ENCODE measurements around the gene FGFR3. TPM values are rescaled to one million over a fixed set of nuclear protein-coding genes. Genes with fewer than 3 reads are reported as not detected.
A peak's percentile ranks its signal among the peaks of the same experiment; 100 is the strongest.
"Not testable (repeated sequence)": the region's sequence is repeated elsewhere in the genome, so short reads cannot be mapped to it uniquely, and the experiment has no call there.

The FGFR3 gene
- total and polyA plus RNA-seq, 12 donors = 1.2 to 6.6 (median 2.4) TPM

- ATAC-seq = peak in 6 of 8 donors; percentile 6 to 35 (median 32)
- intact Hi-C loops (cut with DNase I) = loop anchor here in 1 of 10 donors (2.0 kb wide), 1 partner anchor 54 kb away; no protein-coding TSS in a partner anchor
- peaks cover 0 to 95% (median 25%) of the 10 kb centered on the region in 9 donors for H3K36me3 ChIP-seq
Observed at GRCh38 chr4:1842339-1842895, 49.3 kb downstream of the FGFR3 start.

GRCh38 chr4:1842993-1843448 lies 49.9 kb downstream of the FGFR3 start:
- peaks cover 0 to 95% (median 24%) of the 10 kb centered on the region in 9 donors for H3K36me3 ChIP-seq
- WGBS, 2 donors = 53 to 60% methylated on average over 17 of the region's 17 CpGs

More at GRCh38 chr4:1842339-1842895, 49.3 kb downstream of the FGFR3 start:
- DNase-seq = no peak
- TF ChIP-seq CTCF (IDR thresholded peaks at IDR 0.05) = peak in 1 of 9 donors; percentile 11
- 74 to 80% methylated on average over 13 of the region's 13 CpGs for WGBS, 2 donors
- Histone ChIP-seq H3K27ac (peak overlapping the region in 3 of 10 donors; percentile 40 to 68 (median 67)), H3K4me1 (peaks cover 0 to 27% (median 18%) of the 10 kb centered on the region in 9 donors), H3K27me3 (no peaks in the 10 kb centered on the region), H3K4me3 (no peak overlapping the region), H3K9me3 (no peaks in the 10 kb centered on the region)

GRCh38 chr4:1843852-1844251 lies 50.8 kb downstream of the FGFR3 start:
- Histone ChIP-seq H3K9me3 (no peaks in the 10 kb centered on the region), H3K4me3 (no peak overlapping the region), H3K27me3 (no peaks in the 10 kb centered on the region), H3K36me3 (peaks cover 0 to 93% (median 24%) of the 10 kb centered on the region in 9 donors), H3K4me1 (peaks cover 0 to 27% (median 18%) of the 10 kb centered on the region in 9 donors), H3K27ac (peak overlapping the region in 7 of 10 donors; percentile 40 to 68 (median 52))
- ATAC-seq (peak; percentile 54 to 89 (median 81)), DNase-seq (peak; percentile 46 to 51)
- intact Hi-C loops (cut with DNase I) = loop anchor here in 1 of 10 donors (2.0 kb wide), 1 partner anchor 55 kb away; no protein-coding TSS in a partner anchor
- WGBS, 2 donors = 26 to 48% methylated on average over 10 of the region's 10 CpGs
- no peak for TF ChIP-seq CTCF (IDR thresholded peaks at IDR 0.05)

More at GRCh38 chr4:1842993-1843448, 49.9 kb downstream of the FGFR3 start:
- Histone ChIP-seq H3K4me3 (no peak overlapping the region), H3K9me3 (no peaks in the 10 kb centered on the region), H3K4me1 (peaks cover 0 to 27% (median 18%) of the 10 kb centered on the region in 9 donors), H3K27ac (peak overlapping the region in 7 of 10 donors; percentile 40 to 68 (median 52)), H3K27me3 (no peaks in the 10 kb centered on the region)
- ATAC-seq (peak in 7 of 8 donors; percentile 47 to 83 (median 61)), DNase-seq (peak in 1 of 2 donors; percentile 44)
- no peak for TF ChIP-seq CTCF (IDR thresholded peaks at IDR 0.05)
- intact Hi-C loops (cut with DNase I) = loop anchor here in 1 of 10 donors (2.0 kb wide), 1 partner anchor 54 kb away; no protein-coding TSS in a partner anchor

- H3K4me3 ChIP-seq; H3K9me3 ChIP-seq; ATAC-seq; H3K27me3 ChIP-seq; intact Hi-C loops (cut with DNase I); DNase-seq: not testable (repeated sequence)
- H3K4me1 ChIP-seq = peaks cover 0 to 27% (median 18%) of the 10 kb centered on the region in 9 donors
- WGBS, 2 donors = 94 to 97% methylated on average over 10 of the region's 10 CpGs
- peak overlapping the region in 2 of 10 donors; percentile 28 to 47 for H3K27ac ChIP-seq
- H3K36me3 ChIP-seq = peaks cover 0 to 85% (median 17%) of the 10 kb centered on the region in 9 donors
Observed at GRCh38 chr4:1844618-1845017, 51.5 kb downstream of the FGFR3 start.

All from heart right ventricle (tissue), 16 donors.